GM21526 (cell line): ENCODE measurements around the gene SLC2A5.
A peak's percentile ranks its signal among the peaks of the same experiment; 100 is the strongest.

Experiments used
- ATAC-seq: cut with Tn5 transposase; IDR thresholded peaks from one replicate; pipeline ENCODE4 v1.9.1; 2021; ENCODE audit warnings: moderate library complexity; ENCODE audit not compliant: unreplicated experiment, low FRiP score

Gene SLC2A5

GRCh38 chr1:9093091-9093490 is 23.7 kb upstream of the SLC2A5 start:
- ATAC-seq: no peak

GRCh38 chr1:9088807-9089206 is 19.4 kb upstream of the SLC2A5 start:
- ATAC-seq: no peak

GRCh38 chr1:9087411-9088125 is 18.1 kb upstream of the SLC2A5 start:
- ATAC-seq: no peak

- ATAC-seq: no peak
Observed at GRCh38 chr1:9086796-9087195, 17.4 kb upstream of the SLC2A5 start.

GRCh38 chr1:9086045-9086444 is 16.6 kb upstream of the SLC2A5 start:
- no peak for ATAC-seq

GRCh38 chr1:9085306-9085940 is 16.0 kb upstream of the SLC2A5 start:
- no peak for ATAC-seq

GRCh38 chr1:9084906-9085305 is 15.5 kb upstream of the SLC2A5 start:
- no peak for ATAC-seq

- ATAC-seq: no peak
Observed at GRCh38 chr1:9081473-9081872, 12.0 kb upstream of the SLC2A5 start.

GRCh38 chr1:9080705-9081291 is 11.4 kb upstream of the SLC2A5 start:
- no peak for ATAC-seq

GRCh38 chr1:9079988-9080704 is 10.7 kb upstream of the SLC2A5 start:
- ATAC-seq: no peak

GRCh38 chr1:9078752-9079500 is 9.5 kb upstream of the SLC2A5 start:
- ATAC-seq: no peak

- ATAC-seq: no peak
Observed at GRCh38 chr1:9078015-9078751, 8.7 kb upstream of the SLC2A5 start.

- ATAC-seq: no peak
Observed at GRCh38 chr1:9075022-9075421, 5.6 kb upstream of the SLC2A5 start.

- no peak for ATAC-seq
Observed at GRCh38 chr1:9073143-9073542, 3.7 kb upstream of the SLC2A5 start.

- ATAC-seq: no peak
Observed at GRCh38 chr1:9071554-9072235, 2.3 kb upstream of the SLC2A5 start.

- ATAC-seq: no peak
Observed at GRCh38 chr1:9070486-9070885, 1.1 kb upstream of the SLC2A5 start.

- ATAC-seq: peak; percentile 5
Observed at GRCh38 chr1:9068981-9069325, 482 bp downstream of the SLC2A5 start.

GRCh38 chr1:9066945-9067807 is 2.3 kb downstream of the SLC2A5 start:
- ATAC-seq: no peak
